GM21528 (cell line): ENCODE measurements around the gene CDC14C.
"Not testable (repeated sequence)": the region's sequence is repeated elsewhere in the genome, so short reads cannot be mapped to it uniquely, and the experiment has no call there.

Source experiments
- ATAC-seq: cut with Tn5 transposase; IDR thresholded peaks from one replicate; pipeline ENCODE4 v1.9.1; 2021; ENCODE audit warnings: mild to moderate bottlenecking, moderate library complexity; ENCODE audit not compliant: unreplicated experiment, low FRiP score

The CDC14C gene

DNA sequence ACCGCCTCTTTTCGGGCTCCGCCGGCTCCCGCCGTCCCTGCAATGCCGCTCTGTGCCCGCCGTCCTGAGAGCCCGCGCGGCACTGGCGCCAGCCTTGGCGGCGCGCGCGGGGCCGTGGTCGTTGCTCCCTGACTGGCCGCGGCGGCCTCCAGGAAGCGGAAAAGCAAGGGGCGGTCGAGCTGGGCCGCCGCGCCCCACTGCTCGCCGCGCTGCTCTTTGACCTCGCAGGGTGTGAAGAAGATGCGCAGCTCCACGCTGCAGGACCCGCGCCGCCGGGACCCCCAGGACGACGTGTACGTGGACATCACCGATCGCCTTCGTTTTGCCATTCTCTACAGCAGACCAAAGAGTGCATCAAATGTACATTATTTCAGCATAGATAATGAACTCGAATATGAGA, at the start of gene CDC14C:
TSS of gene CDC14C (plus strand) at position 115 of the 400 bp plus-strand sequence. CDS start at position 241, 126 bp downstream.
- ATAC-seq, result no peak

DNA sequence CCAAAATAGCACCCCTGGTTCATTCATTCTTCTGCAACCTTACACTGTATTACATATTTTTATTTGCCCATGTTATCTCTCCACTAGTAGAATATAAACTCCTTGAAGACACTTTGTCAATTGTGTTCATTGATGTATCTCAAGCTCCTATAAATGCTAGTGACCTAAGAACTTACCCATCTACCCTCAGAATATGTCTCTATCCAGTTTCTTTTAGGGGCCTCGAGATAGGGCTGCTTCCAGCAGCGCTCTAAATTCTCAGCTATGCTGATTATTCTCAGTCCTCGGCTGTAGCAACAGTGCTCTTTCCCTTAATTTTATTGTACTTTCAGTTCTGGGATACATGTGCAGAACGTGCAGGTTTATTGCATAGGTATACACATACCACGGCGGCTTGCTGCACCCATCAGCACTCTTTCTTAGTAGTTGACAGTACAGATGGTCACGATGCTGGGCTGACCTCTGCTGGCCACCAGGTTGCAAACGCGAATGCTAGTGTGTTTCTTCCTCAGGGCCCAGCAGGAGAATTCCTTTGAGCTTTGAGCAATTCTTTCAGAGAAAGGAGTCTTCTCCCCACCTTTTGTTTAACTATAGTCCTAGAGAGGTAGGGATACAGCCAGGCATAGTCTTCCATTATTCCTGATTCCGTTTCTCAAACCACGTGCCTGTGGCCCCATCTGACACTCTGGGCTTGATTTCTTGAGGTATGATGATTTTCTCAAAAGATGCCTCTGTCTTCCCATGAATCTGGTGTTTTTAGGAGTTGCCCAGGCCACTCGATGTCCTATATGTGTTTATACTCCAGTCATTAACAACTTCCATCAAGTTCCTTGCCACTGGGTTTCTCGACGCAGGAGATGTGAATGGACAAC, 49.1 kb upstream of the CDC14C start:
- no peak for ATAC-seq

DNA sequence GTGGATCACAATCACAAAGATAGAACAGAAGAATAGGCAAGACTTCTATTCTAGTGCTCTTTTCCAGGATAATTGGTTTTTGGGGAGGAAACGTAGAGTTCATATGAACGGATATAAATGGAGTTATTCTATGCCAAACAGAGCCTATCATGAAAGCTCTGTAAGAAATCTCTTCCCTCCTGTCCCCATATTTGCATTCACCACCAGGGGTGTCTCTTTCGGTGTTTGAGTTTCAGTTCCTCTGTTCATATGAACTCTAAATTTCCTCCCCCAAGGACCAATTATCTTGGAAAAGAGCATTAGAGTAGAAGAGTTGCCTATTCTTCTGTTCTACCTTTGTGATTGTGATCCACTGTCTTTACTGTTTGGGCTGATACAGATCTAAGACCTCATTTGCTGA, 48.3 kb upstream of the CDC14C start:
- no peak for ATAC-seq

DNA sequence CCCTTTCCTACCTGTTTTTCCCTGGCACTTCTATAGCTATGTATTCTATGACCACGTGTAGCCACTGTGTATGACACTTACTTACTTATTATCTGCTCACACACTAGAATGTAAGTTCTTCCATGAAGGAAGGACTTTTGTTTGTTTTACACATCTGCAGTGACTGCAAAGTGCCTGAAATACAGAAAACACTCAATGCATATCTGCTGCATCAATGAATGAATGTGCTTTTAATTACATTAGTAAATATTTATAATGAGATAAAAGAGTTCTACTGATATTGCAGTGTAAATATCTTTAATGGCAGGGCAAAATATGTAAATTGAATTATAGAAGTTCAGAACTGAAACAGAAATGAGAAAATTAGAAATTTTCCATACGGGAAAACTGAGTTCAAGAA, 43.5 kb upstream of the CDC14C start:
- no peak for ATAC-seq

DNA sequence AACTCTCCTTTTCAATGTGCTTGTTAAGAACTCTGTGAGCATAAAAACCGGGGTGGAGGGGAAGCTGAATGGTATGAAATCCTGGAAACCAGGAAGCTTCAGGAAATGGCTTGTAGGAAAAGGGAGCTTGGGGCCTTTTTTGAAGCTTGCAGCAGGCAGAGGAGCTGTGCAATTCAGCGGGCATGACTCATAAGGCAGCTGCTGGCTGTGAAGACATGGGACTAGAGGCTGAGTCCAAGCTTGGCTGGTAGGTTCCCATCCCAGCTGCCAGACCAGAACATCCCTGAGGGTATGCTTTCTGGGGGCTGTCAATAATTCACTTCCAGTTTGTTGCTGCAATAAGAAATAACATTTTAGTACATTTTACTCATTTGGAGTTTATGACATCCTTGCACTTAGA, 36.8 kb upstream of the CDC14C start:
- ATAC-seq, result no peak

DNA sequence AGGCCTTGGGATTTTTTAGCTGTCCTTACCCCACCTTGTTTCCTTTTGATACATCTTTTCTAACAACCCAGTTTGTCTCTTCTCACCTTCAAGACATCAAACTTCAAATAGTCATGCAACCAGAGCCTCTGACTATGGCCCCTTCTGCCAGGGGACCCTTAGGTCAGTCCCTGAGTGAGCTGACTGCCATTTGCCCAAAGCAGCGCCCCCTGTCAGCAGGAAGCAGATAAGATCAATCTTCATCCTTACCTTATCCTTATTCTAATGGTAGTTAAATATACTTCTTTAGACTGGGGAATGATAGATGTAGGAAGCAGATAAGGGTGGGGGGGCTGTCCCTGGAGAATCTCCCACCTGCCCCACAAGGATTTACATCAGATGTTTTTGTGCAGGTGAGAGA, 29.8 kb upstream of the CDC14C start:
- ATAC-seq, result no peak

DNA sequence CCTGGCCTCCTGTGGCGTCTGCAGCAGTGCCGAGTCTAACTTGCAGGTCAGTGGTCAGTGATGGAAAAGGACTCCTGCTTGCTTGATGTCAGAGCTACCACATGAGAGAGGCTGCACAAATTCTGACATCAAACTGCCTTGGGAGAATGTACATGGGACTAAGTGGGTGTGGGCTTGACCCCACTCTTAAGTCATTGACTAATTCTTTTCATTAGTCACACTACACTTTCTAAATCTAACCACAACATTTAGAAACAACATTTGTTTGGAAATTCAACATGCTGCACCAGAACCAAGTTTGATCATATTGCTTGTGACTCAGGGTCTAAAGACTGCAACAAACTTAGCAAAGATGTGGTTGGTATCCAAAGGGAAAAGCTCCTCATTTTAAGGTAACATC, 24.4 kb upstream of the CDC14C start:
- ATAC-seq, result no peak

DNA sequence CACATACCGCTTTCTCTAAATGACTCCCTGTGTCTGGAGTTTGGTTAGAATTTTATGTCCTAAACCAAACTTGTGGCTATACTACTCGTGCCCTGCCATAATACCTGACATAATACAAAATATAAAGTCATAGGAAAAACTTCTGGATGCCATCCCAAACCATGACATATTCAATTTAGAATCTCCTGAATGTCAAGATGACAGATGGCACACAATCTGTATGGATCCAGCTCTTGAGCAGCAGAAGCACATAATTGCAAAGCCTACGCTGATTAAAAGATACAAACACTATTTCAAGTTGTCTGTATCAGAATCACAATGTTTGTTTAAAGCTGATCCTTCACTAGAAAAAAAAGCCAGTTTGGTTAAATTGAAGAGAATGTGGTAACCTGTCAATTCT, 22.4 kb upstream of the CDC14C start:
- no peak for ATAC-seq

DNA sequence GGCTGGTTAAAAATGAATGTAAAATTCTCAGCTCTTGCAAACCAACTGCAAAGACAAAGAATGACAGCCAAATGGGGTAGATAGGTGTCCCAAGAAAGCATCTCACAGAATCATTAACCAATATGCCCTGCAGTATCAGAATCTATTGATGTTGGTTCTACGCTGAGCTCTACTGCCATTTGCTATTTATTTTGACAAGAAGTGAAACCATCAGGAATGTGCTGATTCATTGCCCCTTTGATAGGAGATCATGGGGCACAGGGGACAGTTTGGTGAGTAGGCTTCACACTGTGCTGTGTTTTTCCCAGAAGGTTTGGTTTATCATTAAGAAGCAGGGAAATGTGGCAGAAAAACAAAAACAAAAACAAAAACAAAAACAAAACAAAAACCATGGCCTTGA, 19.4 kb upstream of the CDC14C start:
- ATAC-seq, result no peak

DNA sequence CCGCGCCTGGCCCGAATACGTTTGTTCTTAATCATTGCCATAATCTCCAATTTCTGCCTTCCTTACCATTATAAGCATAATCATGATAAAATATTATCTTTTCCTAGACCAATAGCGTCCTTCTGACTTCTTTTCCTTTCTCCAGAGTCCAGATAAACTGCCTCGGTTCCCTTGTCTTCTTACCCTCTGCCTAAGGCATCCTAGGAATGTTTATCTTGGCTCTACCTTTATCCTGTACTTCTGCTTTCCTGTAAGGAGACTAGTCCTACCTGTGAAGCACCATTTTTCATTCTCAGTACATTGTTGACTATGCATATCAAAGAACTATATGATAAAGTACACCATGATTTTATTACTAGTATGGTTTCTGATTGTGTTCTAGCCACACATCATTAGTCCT, 18.7 kb upstream of the CDC14C start:
- ATAC-seq, result not testable (repeated sequence)

DNA sequence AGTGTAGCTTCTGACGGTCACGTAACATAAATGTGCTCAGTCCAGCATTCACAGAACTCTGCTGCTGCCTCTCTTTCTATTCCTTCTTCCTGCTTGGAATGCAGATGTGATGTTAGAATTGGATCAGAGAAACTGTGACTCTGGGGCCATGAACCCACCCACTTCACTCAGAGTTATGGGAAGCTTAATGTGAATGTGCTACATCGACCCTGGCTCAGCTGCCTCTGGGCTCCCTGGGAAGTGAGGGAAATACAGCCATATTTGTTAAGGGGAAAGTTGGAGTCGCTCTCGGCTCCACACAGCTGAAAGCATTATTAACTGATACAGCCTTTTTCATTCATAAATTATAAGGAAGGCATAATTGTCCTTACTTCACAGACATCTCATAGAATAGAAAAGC, 14.5 kb upstream of the CDC14C start:
- ATAC-seq, result not testable (repeated sequence)

DNA sequence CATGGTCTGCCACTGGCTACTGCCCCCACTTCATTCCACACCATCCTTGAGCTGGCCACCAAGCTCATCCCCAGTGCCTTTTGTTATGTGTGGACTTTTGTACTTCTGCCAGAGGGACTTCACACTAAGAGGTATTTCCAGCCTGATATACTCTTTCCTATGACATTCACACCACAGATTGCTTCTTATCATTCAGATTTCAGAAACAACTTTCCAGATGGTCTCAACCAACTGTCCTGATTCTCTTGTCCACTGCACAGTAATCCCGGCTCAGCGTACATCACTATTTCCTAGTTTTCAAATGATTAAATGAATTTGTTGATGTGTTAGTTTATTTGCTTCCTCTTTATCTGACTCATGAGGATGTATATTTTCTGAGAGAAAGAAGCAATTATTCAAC, 7.1 kb downstream of the CDC14C start:
- ATAC-seq, result no peak

DNA sequence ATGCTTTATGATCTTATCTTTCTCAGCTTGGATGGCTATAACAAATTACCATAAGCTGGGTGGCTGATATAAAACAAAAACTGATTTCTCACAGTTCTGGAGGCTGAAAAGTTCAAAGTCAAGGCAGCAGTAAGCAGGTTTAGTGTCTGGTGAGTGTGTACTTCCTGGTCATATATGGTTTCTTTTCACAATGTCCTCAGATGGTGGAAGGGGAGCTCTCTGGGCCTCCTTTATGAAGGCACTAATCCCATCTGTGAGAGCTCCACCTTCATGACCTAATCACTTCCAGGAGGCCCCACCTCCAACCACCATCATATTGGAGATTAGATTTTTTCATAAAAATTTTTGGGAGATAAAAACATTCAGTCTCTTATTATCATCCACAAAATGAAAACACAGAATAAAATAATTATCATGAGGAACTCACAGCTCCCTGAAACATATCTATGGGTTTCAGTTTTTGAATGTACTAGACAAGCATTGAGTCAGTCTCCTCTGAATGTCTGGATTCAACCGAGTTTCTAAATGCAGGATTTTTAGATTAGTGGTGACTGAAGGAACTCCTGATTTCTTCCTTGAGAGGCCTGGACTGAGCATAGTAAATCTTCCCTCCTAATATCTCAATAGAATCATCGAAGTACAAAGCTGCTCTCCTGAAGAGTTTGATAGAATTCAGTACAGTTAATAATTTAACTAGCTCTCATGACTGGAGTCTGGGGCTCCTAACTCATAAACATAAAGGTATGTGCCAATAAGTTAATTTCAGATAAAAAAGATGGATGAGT, 8.0 kb downstream of the CDC14C start:
- no peak for ATAC-seq

DNA sequence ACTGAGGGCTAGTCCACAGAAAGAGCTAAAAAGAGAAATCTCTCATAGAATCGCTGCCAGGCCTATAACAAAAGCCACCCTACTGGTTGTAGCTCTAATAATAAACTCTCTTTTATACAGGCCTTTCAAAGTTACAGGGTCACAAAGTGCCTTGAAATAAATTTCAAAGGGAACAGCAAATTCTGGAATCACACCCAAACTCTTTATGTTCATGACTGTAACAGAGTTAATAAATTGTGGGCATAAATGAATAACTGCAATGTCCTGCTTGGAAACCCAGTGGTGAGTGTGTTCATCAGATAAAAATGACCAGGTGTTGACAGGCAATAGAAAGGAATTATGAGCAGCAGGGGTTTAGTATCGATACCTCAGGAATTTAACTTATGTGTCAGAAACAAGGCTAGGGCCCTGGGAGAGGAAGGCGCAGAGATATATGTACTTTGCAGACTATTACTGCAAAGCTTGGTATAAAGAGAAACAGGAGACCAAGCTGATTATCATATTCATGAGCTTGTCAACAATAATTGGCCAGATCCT, 9.3 kb downstream of the CDC14C start:
- ATAC-seq, result no peak

DNA sequence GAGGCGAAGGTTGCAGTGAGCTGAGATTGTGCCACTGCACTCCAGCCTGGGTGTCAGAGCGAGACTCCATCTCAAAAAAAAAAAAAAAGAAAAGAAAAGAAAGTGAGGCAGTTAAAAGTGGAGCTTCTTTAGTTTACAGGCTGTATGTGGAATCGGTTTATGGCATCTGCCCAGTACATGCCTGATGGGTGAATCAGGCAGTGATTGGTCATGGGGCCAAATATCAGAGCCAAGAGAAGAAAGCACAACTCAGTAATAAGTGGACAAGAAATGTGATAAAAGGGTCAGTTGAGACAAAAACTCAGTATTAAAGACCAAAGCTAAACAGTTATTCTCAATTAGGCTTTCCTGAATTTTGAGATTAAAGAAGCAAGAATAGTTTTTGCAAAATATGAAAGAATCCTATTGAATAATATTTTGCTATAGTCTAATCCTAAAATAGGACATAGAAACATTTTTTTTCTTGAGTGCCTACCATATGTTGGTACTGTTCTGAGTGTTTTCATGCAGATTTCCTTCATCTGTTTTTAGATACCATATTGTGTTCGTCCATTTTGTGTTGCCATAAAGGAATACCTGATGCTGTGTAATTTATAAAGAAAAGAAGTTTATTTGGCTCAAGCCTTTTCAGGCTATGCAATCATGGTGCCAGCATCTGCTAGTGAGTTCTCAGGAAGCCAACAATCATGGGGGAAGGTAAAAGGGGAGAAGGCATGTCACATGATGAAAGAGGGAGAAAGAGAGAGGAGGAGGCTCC, 14.4 kb downstream of the CDC14C start:
- no peak for ATAC-seq

DNA sequence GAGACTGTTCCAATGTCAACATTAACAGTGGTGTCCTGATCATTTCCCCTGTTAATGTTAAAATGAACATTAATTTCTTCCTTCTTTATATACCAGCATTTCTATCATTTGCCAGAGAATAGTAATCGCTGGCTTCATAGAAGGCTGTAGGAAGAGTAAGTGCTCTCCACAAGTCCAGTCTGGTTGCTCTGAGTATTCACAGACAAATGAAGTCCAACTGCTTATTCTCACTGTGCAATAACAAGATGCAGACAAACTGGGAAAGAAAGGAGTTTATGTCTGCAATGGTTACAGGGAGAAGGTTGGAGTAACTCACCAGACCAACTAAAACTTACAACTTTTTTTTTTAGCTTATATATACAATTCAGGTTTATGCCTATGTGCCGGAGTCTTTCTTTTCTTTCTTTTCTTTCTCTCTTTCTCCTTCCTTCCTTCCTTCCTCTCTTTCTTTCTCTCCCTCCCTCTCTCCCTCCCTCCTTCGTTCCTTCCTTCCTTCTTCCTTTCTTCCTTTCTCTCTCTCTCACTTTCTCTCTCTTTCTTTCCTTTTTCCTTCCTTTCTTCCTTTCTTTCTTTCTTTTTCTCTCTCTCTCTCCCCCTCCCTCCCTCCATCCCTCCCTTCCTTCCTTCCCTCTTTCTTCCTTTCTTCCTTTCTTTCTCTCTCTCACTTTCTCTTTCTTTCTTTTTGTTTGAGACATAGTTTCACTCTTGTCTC, 19.1 kb downstream of the CDC14C start:
- ATAC-seq, result no peak

DNA sequence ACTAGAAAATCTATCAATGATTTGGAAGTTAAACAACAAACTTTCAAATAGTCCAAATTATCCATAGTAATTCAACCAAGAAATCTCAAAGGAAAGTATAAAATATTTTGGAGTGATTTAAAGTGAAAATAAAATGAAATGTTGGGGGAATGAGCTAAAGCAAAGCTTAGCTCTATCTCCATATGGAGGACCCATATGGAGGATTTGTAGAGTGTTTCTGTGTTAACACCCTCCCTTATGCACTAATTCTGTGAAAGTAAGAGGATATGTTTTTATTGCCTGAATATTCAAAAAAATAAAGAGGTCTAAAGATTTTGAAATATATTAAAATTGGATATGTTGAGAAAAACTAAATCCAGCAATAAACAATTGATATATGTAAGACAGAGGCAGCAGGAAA, 31.6 kb downstream of the CDC14C start:
- no peak for ATAC-seq

DNA sequence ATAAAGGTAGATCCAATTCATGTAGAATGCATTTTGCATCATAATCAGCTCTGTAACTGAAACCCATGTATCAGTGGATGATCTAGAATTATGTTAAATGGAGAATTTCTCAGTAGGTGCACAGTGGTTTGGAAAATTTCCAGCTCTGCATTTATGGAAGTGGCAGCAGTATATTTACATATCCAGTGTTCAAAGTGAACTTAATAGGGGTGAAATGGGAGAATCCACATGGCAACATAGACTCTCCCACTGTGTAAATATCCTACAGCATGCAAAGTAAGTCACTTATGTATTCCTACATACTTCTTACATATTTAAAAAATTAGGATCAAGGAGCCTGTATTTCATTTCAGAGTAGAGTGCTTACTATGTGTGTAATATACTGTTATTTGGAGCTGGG, 35.3 kb downstream of the CDC14C start:
- ATAC-seq, result no peak

DNA sequence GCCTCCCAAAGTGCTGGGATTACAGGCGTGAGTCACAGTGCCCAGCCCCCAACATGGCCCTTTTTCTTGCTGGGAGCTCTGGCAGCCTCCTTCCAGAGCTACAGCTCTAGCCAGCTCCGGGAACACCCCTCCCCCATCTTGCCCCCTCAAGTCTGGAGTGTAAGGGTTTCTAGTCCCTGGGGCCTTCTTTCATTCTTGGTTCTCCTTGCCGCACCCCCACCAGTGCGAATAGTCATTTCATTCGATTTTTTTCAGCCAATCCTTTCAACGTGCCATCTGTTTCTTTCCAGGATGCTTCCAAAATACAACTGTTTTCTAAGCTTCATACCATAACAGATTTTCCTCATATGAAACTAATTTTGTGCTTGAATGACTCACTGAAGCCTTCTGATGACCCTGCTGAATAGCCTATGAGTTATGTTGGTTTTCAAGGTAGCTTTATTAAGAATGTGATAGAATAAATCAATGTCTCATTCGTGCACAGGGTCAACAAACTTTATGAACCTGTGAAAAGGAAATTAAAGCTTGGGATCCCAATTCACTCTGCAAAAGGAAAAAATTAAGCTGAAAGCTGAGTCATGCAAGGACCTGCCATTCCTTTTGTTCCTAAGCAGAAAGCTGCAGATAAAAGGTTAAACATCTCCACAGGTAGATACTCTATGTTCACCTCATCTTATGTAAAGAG, 38.6 kb downstream of the CDC14C start:
- no peak for ATAC-seq

DNA sequence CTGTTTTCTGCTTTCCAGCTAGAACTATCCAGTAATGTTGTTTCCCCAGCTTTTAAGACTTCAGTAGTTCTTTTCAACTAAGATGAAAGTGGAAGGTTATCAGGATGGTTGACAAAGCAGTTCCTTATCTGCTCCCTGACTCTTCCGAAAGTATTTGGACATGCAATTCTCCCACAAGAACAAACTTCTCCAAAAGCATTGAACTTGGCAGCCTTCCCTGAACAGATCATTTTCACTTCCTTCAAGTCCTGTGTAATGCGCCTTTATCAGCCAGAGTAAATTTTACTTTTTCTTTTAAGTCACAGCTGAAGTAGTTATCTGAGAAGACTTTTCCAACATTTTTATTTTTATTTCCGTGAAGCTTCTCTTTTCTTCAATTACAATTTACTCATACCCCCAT, 39.7 kb downstream of the CDC14C start:
- ATAC-seq, result no peak
